A549 treated with DMSO at 1 μM for 4 hours (cell line): ENCODE measurements around the gene ZNF467. TPM values are rescaled to one million over a fixed set of nuclear protein-coding genes. Genes with fewer than 3 reads are reported as not detected.

Experiments used
- total RNA-seq: library from RNA; stranded (reverse); fragments of 200-300 nt; extraction: Qiagen RNA extraction; gene quantifications from 5 replicates; pipeline ENCODE4 v1.2.3, GENCODE V29; 2022; ENCODE audit warnings: low read depth

The ZNF467 gene
- total RNA-seq: 0.66 to 1.5 TPM (median 1.2 TPM) in 5 replicates

GRCh38 chr7:149773446-149774236 lies at the start of gene ZNF467:
ZNF467 (minus strand) TSS chr7:149773588; CDS start chr7:149771032, 2,556 bp downstream.

Other genes starting within 250 kb of the ZNF467 start
- gene ZNF862, start 64.8 kb upstream of the ZNF467 start, total RNA-seq: 0.73 to 3.3 TPM (median 2.8 TPM) in 5 replicates
- 51.3 to 64.6 TPM (median 55.6 TPM) in 5 replicates for gene ATP6V0E2, start 100.4 kb upstream of the ZNF467 start, total RNA-seq